ENCODE measurements around the gene RTN4. TPM values are rescaled to one million over a fixed set of nuclear protein-coding genes. Genes with fewer than 3 reads are reported as not detected.

Gene RTN4
- total RNA-seq, 4 donors from 2014 or later = 216 to 304 (median 228) TPM

DNA sequence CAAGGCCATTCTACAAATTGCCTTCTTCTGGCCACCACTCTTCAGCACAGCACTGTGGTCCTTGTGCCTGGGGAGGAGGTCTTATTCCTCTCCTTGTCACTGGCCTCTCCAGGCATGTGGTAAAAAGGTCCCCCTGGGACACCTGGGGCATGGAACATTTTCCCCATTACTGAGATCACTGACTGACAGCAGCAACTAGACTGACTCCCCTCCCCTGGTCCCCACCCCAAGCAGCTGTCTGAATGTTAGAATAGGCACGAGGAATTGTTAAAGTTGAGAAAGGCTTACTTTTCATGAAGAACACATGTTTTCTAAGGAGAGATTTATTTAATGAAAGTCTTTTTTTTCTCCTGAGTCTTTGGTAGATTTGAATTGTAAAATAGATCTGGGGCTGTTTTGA is 39.5 kb upstream of the RTN4 start:
- WGBS, 2 donors (ENCODE audit: low coverage in 1 of 2) = 100% methylated on average over 1 of the region's 1 CpG
- TF ChIP-seq POLR2AphosphoS5 (IDR thresholded peaks at IDR 0.05) (no peak), EP300 (IDR thresholded peaks at IDR 0.05) (no peak), POLR2A (IDR thresholded peaks at IDR 0.05) (no peak), CTCF (IDR thresholded peaks at IDR 0.05) (no peak)

DNA sequence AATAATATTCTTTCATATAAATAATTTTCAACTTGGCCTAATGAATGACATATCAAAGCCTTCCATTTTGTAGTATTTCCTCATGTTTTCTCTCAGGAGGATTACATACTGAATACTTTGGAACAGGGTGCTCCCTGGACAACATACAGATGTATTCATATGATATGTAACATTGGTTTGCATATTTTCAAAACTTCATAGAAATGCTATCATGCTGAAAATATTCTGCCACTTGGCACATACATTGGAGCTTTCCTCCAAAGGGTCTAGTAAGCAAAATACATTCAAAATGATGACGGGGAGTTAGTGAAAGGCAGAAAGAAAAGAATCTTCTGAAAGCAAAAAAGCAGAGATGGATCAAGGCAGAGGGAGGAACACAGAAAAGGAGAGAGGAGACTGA is 38.1 kb upstream of the RTN4 start:
- no peaks in the 10 kb centered on the region for H3K27me3 ChIP-seq
- no peak for ATAC-seq
- H3K4me3 ChIP-seq = no peak overlapping the region
- H3K9me3 ChIP-seq = no peaks in the 10 kb centered on the region
- no peaks in the 10 kb centered on the region for H3K4me1 ChIP-seq
- H3K27ac ChIP-seq = no peak overlapping the region
- 67 to 86% methylated on average over 1 of the region's 1 CpG for WGBS, 2 donors (ENCODE audit: low coverage in 1 of 2)
- TF ChIP-seq CTCF (IDR thresholded peaks at IDR 0.05) = no peak
- no peaks in the 10 kb centered on the region for H3K36me3 ChIP-seq

More for the DNA sequence above, 39.5 kb upstream of the RTN4 start:
- ATAC-seq = no peak
- Histone ChIP-seq H3K4me1 (no peaks in the 10 kb centered on the region), H3K4me3 (no peak overlapping the region), H3K27ac (no peak overlapping the region), H3K9me3 (no peaks in the 10 kb centered on the region), H3K27me3 (no peaks in the 10 kb centered on the region), H3K36me3 (no peaks in the 10 kb centered on the region)

GRCh38 chr2:55087936-55088335 is 37.7 kb upstream of the RTN4 start:
- H3K27ac ChIP-seq = no peak overlapping the region
- no peak for ATAC-seq
- H3K27me3 ChIP-seq = no peaks in the 10 kb centered on the region
- no peak overlapping the region for H3K4me3 ChIP-seq
- H3K36me3 ChIP-seq = no peaks in the 10 kb centered on the region
- H3K4me1 ChIP-seq = no peaks in the 10 kb centered on the region
- no peaks in the 10 kb centered on the region for H3K9me3 ChIP-seq
- 75 to 92% methylated on average over 1 to 3 of the region's 3 CpGs for WGBS, 2 donors (ENCODE audit: low coverage in 1 of 2)
- TF ChIP-seq EP300 (IDR thresholded peaks at IDR 0.05) = no peak
- TF ChIP-seq POLR2A (IDR thresholded peaks at IDR 0.05) = no peak
- no peak for TF ChIP-seq POLR2AphosphoS5 (IDR thresholded peaks at IDR 0.05)
- no peak for TF ChIP-seq CTCF (IDR thresholded peaks at IDR 0.05)

- H3K9me3 ChIP-seq = no peaks in the 10 kb centered on the region
- no peak overlapping the region for H3K27ac ChIP-seq
- no peaks in the 10 kb centered on the region for H3K4me1 ChIP-seq
- no peak overlapping the region for H3K4me3 ChIP-seq
- no peaks in the 10 kb centered on the region for H3K36me3 ChIP-seq
- no peaks in the 10 kb centered on the region for H3K27me3 ChIP-seq
- ATAC-seq = no peak
- TF ChIP-seq EP300 (IDR thresholded peaks at IDR 0.05) (no peak), POLR2A (IDR thresholded peaks at IDR 0.05) (no peak)
Measured at GRCh38 chr2:55087501-55087900, 37.2 kb upstream of the RTN4 start.

- Histone ChIP-seq H3K9me3 (no peaks in the 10 kb centered on the region), H3K27me3 (no peaks in the 10 kb centered on the region), H3K4me1 (no peaks in the 10 kb centered on the region), H3K36me3 (no peaks in the 10 kb centered on the region), H3K27ac (no peak overlapping the region), H3K4me3 (no peak overlapping the region)
- no peak for ATAC-seq
- 77 to 79% methylated on average over 5 of the region's 5 CpGs for WGBS, 2 donors (ENCODE audit: low coverage in 1 of 2)
- TF ChIP-seq CTCF (IDR thresholded peaks at IDR 0.05) (no peak), EP300 (IDR thresholded peaks at IDR 0.05) (no peak), POLR2AphosphoS5 (IDR thresholded peaks at IDR 0.05) (no peak), POLR2A (IDR thresholded peaks at IDR 0.05) (no peak)
Measured at GRCh38 chr2:55085113-55086040, 35.1 kb upstream of the RTN4 start.

All from gastroesophageal sphincter (tissue), 4 donors.